NCI-H2107 treated with DMSO at 0.1 percent for 48 hours (cell line): ENCODE measurements around the gene SETX.
A peak's percentile ranks its signal among the peaks of the same experiment; 100 is the strongest.
"Not testable (repeated sequence)": the region's sequence is repeated elsewhere in the genome, so short reads cannot be mapped to it uniquely, and the experiment has no call there.

Source experiments
- DNase-seq: peaks from one replicate; lab custom pipeline; 2025; ENCODE audit not compliant: unreplicated experiment; lab: John Stamatoyannopoulos, UW

SETX gene

DNA sequence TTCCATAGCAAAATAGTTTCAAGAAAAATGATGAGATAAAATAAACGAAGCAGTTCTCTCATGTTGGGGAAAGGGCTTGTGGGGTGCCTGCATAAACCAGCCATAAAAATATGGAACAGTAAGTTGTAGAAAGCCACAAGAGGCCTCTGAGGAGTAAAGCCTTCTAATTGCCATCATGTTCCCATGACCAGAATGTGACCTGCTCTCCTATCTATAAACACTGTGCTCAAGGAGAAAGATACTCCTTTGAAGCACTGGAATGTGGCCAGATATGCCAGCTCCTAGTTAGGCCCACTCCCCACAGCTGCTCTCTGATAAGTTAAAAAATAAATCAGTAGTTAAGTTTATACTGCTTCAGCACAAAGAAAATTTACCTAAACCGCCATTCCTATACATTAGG, 65.8 kb downstream of the SETX start:
- DNase-seq = no peak

GRCh38 chr9:132288361-132288760, 66.4 kb downstream of the SETX start:
- no peak for DNase-seq

DNA sequence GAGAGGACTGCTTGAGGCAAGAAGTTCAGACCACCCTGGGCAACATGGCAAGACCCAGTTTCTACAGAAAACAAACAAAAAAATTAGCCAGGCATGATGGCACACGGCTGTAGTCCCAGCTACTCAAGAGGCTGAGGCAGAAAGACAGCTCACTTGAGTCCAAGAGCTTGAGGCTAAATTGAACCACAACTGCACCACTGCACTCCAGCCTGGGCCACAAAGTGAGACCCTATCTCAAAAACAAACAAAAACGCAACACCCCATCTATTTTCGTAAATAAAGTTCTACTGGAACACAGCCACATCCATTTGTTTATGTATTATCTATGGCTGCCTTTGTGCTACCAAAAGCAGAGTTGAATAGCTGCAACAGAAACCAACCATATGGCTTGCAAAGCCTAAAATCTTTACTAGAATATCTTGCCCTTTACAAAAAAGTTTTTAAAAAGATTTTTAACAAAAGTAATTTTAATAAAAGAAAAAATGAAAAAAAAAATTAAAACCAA, 67.5 kb downstream of the SETX start:
- DNase-seq = no peak

DNA sequence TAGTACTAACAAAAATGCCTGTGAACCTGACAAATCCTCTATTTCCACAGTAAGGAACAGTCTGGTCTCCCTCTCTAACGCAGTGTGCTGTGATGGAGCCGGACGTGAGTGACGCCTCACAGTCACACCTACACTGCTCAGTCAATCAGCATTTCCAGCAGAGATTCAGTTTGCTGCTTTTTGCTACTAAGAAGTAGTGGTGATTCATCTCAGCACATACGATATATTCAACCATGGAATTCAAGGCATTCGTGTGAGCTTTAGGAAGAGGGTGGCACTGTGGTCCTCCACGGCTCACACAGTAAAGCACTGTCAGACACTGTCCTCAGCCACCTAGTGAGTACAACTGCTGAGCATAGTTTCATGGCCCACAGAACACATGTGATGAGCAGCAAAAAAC, 70.9 kb downstream of the SETX start:
- DNase-seq = no peak

DNA sequence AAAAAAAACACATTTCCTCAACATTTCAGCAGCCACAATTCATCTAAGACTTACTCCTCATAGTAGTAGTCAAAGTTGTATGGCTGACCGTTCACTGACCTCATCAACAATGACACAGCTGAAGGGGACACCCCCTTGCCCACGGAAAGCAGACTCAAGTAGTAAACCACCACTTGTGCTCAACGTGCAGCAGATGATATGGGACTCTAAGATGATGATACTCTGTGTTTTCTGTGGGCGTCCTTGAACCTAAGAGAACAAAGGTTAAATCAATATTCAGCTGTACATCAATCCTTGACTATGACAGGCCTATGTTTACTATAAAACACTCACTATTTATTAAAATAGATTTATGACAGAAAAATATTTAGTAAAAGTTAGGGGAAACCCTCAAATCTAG, 71.6 kb downstream of the SETX start:
- no peak for DNase-seq

- DNase-seq = no peak
Observed at GRCh38 chr9:132274861-132275260, 79.9 kb downstream of the SETX start.

GRCh38 chr9:132269704-132270516, 84.9 kb downstream of the SETX start:
- not testable (repeated sequence) for DNase-seq

GRCh38 chr9:132268725-132269352, 85.9 kb downstream of the SETX start:
- peak; percentile 64 for DNase-seq

- DNase-seq = no peak
Observed at GRCh38 chr9:132267660-132268059, 87.1 kb downstream of the SETX start.

- DNase-seq = no peak
Observed at GRCh38 chr9:132266017-132266416, 88.8 kb downstream of the SETX start.

DNA sequence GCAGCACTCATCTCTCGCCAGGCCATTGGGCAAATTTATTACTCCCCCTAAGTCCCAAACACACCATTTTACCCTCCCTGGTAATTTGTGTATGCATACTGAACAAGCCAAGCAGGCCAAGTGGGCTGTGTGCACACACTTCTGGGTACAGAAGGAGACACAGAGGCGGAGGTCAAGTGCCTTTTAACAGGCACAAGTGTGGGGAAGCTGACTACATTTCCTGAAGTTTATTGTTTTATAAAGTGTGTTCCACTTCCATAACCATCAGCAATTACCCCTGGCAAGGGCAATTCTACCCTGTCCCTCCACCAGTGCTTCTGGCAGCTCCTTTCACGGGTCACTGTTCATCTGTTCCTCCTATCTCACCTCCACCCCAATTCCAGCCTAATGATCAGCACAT, 93.9 kb downstream of the SETX start:
- DNase-seq = no peak

DNA sequence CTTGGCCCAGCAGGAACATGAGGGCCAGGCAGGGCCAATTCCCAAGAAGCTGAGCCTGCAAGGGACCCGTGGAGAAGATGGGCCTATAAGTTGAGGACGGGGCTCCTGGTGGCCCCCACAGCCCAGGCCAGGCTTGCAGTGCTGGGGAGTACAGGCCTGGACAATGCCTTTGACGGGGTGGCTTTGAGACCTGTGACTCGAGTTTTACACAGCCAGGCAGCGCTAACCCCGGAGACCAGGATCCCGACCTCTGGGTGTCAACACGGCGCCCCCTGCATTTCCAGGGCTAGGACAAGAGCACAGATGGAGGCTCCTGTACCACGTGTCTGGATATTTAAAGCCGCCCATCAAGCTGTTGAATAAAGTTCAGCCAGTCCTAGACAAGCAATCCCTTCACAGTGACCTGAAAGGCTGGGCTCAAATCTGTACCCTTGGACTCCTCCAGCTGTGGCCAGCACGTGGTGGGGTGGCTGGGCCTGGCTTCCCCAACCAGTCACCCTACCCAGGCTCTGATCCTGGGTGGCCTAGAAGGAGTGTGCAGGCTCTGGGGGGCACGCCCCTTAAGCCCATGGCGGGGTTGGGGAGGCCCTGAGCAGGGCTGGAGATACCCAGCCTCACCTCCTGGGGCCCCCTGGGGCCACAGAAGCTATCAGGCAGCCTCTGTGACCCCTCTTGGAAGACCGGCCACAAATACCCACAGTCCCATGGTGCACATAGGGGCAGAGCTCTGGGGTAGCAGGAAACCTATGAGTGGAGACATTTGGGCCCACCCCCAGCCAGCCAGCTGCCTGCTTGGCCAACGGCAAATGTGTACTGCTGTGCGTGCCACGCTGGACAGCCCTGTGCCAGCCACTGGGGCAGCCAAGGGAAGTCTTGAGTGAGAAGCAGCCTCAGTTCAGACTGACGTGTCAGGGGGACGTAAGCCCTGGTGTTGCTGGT, 104.2 kb downstream of the SETX start:
- DNase-seq = no peak

DNA sequence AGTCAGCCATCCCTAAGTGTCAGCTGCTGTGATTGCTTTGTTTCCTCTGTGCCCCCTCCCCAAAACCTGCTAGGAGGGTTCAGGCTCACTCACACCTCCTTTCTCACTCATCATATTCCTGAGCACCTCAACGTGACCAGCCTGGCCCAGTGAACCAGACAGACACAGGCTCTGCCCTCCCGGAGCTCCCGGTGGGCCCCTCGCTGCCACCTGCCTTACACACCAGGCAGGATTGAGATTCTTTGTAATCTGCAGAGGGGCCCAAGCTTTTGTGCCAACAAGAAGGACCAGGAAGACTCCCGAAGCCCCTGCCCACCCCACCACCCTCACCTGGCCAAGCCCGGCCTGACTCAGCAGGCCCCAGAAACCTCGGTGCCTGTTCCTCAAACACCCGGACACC, 105.1 kb downstream of the SETX start:
- DNase-seq = no peak

- no peak for DNase-seq
Observed at GRCh38 chr9:132249123-132249522, 105.7 kb downstream of the SETX start.

DNA sequence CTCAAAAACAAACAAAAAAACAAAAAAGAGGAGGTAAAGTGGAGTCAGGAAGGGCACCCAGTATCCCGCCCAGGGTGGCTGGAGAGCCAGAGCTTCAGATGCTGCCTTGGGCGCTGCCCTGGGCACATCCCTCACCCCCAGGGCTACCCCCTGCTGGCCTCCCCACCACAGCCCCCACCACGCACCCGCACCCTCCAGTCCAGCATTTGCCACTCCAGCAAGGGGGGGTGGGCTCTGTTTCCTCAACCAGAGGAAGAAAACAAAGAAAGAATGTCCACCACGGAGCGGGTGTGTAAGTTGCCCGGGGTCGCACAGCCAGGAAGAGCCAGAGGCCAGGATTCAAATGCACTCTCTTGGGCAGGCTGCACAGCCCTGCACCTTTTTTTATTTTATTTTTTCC, 106.8 kb downstream of the SETX start:
- DNase-seq = no peak

DNA sequence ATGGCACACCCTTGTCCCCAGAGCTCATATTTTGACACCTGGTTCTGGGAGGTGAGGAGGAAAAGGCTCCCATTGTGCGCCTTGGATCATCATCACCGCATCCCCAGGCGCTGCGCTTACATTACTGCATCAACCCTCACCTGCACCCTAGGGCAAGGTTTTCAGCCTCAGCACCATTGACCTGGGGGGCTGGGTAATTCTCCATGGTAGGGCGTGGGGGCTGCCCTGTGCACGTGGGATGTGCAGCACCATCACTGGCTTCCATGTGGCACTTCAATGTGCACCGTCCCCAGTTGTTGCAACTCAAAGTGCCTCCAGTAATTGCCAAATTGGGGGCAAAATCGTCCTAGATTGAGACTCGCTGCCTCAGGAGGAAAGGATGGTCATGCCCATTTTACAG, 109.3 kb downstream of the SETX start:
- no peak for DNase-seq

DNA sequence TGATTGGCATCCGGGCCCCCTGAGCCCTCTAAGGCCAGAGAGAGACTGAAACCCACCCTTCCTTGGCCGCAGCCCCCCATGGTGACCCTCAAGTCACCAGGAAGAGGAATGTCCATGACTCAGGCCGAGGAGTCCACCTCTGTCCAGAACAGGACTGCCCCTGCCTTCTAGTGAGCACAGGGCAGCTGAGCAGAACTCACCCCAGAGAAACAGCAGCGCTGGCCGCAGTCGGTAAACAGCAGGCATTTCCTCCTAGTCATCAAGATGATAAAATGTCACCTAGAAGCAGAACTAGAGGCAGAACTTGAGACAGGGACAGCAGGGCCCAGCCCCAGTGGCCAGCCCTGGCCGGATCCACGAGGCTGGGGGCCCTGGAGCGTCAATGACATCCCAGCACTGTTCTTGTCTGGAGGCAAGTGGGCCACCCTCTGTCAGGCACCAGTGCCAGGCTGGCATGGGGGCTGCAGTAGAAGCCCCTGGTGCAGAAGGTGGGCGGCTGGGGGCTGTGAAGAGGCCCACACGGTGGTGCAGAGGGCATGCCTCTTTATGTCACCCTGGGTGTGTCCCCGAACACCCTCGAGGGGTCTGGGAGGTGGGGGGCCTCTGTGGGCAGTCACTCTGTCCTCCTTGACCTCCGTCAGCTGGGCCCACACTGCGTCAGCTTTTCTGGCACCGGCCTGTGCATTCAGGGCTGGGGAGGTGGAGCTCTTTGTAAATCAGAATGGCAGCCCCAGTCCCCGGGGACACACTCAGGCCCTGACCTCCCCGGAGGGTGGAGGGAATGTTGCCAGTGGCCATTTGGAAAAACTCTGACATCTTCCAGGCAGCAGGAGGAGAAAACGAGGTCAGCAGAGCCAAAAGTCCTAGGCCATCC, 110.0 kb downstream of the SETX start:
- no peak for DNase-seq

DNA sequence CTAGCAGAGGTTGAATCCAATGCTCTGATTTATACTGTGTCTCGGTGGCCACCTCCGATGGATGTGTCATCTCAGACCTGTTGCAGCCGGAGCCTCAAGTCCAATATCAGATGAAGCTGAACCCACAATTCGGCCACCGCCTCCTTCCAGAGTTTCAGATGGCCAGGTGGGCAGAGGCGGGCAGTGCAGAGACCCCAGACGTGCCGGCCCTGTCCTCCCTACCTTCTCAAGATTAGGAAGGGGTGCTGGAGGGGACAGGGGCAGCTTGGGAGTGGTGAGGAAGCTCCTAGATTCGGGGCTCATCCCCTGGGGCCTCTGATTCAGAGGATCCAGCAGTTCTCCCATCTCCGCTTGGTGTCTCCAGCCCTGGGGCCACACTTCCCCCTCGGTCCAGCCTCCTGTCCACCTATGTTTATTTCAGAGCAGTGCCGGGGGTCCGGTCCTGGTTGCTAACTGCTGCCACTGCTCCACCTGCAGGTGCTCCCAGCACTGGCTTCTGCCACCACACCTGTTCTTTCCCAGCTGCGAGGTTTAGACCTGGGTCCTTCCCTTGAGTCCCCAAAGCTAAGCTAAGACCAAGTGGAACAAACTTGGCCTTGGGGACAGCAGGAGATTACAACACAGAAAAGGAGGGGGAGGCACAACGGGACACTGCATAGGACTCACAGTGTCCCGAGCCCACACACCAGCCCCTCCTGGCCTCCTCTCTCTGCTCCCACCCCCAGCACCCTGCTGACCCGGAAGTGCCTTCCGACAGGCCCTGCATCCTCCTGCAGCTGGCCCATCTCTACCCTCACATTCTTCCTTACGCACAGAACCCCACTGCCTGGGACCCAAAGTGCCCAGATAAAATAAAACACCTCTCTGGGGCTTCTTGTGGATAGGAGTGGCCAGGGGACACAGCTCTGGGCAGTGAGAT, 111.4 kb downstream of the SETX start:
- no peak for DNase-seq

- DNase-seq = no peak
Observed at GRCh38 chr9:132242621-132243155, 112.1 kb downstream of the SETX start.
